Effector memory CD4-positive, alpha-beta T cell (primary cell): ENCODE data around the gene CLEC16A.

Experiments used
- DNase-seq, 3 donors: peaks; one replicate each; pipeline ENCODE4 v3.0.0-alpha.2; 2020
- H3K27ac ChIP-seq: 2 replicates; pipeline ENCODE4 v1.7.0; 2013; ENCODE audit warnings: mild to moderate bottlenecking, low read length, moderate library complexity; ENCODE audit not compliant: insufficient read depth, poor library complexity, severe bottlenecking
- H3K27me3 ChIP-seq: replicated peaks from 2 replicates; pipeline ENCODE4 v1.7.0; 2013; ENCODE audit warnings: mild to moderate bottlenecking, low read length; ENCODE audit not compliant: insufficient read depth, control insufficient read depth, poor library complexity, severe bottlenecking
- H3K36me3 ChIP-seq: 2 replicates; pipeline ENCODE4 v1.7.0; 2013; ENCODE audit warnings: mild to moderate bottlenecking, low read length, moderate library complexity; ENCODE audit not compliant: control insufficient read depth, insufficient read depth
- H3K4me1 ChIP-seq: 2 replicates; pipeline ENCODE4 v1.7.0; 2013; ENCODE audit warnings: low read length, mild to moderate bottlenecking; ENCODE audit not compliant: control insufficient read depth, insufficient read depth, poor library complexity, severe bottlenecking
- H3K4me3 ChIP-seq: 2 replicates; pipeline ENCODE4 v1.7.0; 2013; ENCODE audit warnings: low read length, low read depth, mild to moderate bottlenecking; ENCODE audit not compliant: insufficient read depth, poor library complexity, severe bottlenecking
- H3K9me3 ChIP-seq: 2 replicates; pipeline ENCODE4 v1.7.0; 2013; ENCODE audit warnings: mild to moderate bottlenecking, low read length, moderate library complexity; ENCODE audit not compliant: control insufficient read depth

Gene CLEC16A

DNA sequence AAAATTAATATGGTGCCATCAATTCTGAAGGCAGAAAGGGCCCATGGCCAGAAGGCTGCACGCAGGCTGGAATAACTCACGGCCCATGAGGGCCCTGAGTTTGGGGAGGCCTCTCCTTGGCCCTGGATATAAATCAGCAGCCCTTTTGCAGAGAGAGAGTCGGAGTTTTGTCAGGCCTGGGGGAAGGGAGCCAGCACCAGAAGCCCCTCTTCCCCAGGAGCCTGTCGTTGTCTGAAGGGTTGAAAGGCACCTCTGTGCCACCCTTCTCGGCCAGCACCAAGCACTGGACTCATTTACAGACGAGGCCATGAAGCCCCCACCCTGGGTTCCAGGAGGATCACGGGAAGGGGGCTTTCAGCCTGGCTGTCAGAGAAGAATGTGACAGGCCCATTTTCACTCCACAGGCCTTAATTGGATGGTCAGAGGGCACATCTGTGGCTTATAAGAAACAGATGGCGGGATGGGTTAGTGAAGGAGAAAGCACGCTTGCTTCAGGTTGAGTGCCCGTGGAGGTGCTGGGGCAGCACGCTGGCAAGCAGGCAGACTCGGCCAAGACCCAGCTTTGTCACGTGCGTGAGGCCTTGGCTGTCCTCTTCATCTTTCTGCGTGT, 140.6 kb downstream of the CLEC16A start:
- Histone ChIP-seq H3K4me3 (no peak overlapping the region), H3K4me1 (peaks cover 19% of the 10 kb centered on the region), H3K36me3 (no peaks in the 10 kb centered on the region), H3K27me3 (no peaks in the 10 kb centered on the region), H3K27ac (no peak overlapping the region), H3K9me3 (no peaks in the 10 kb centered on the region)
- no peak for DNase-seq

DNA sequence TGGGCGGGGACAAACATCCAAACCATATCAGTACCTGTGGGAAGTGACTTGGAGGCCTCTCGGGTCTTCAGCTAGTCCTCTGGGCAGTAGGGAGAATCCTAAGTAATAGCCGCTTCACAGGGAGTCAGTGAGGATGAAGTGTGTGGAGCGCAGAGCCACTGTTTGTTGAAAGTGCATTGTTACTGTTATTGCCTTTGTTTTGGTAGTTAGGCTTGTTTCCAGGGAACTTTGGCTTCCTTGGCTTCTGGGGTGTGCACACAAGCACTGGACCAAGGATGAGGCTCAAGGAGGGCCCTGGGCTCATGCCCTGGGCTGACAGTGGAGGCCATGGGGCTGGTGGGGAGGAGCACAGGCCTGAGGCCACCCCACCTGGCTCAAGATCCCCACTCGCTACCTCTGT, 141.6 kb downstream of the CLEC16A start:
- H3K9me3 ChIP-seq = no peaks in the 10 kb centered on the region
- no peak overlapping the region for H3K27ac ChIP-seq
- no peak for DNase-seq
- peaks cover 19% of the 10 kb centered on the region for H3K4me1 ChIP-seq
- no peaks in the 10 kb centered on the region for H3K27me3 ChIP-seq
- no peak overlapping the region for H3K4me3 ChIP-seq
- no peaks in the 10 kb centered on the region for H3K36me3 ChIP-seq

DNA sequence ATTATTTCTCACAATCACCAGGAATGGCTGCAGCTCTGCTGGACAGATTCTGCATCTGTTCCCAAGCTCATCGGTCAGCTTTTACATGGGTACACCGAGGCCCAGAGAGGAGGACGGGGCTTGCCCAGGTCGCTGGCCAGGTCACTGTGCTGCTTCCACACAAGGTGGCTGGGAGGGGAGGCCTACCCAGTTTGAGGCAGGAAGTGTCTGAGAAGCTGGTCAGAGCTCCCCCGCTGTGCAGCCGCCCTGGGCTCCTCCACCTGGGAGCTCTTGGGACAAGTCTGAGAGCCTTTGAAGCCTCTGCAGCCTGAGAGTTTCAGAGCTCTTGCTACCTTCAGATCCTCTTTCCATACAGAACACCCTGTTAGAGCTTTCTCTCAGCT, 143.3 kb downstream of the CLEC16A start:
- no peak overlapping the region for H3K4me3 ChIP-seq
- peaks cover 19% of the 10 kb centered on the region for H3K4me1 ChIP-seq
- DNase-seq = no peak
- H3K9me3 ChIP-seq = no peaks in the 10 kb centered on the region
- no peak overlapping the region for H3K27ac ChIP-seq
- H3K36me3 ChIP-seq = no peaks in the 10 kb centered on the region
- no peaks in the 10 kb centered on the region for H3K27me3 ChIP-seq

DNA sequence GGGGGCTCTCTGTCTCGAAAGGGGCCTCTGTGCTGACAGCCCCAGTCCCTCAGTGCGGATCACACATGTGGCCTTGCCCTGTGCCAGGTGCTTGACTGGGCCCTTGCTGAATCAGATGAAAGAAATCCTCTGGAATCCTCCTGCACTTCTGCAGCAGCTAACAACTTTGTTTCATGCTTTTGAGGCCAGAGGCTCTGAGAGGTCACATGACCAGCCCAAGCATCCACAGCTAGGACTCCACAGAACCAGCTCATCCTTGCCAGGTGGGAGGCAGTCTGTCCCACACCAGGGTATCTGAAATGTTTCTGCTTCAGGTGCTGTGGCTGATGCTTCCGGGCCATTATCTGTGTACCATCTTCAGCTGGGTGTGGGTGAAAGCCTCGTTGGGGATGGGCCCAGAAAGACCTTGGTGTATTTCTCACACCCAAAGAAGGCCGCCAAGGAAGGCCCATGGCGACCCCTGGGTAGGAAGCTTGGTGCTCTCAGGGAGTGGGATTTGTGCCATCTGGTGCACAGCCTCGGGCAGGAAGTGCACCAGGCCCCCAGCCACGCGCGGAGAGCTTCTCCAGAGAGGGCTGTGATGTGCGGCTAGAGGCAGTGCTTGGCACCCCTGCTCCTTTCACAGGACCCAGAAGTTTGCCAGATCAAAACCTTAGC, 143.8 kb downstream of the CLEC16A start:
- DNase-seq = no peak
- no peak overlapping the region for H3K4me3 ChIP-seq
- peaks cover 24% of the 10 kb centered on the region for H3K4me1 ChIP-seq
- H3K9me3 ChIP-seq = no peaks in the 10 kb centered on the region
- H3K36me3 ChIP-seq = no peaks in the 10 kb centered on the region
- H3K27me3 ChIP-seq = no peaks in the 10 kb centered on the region
- no peak overlapping the region for H3K27ac ChIP-seq

DNA sequence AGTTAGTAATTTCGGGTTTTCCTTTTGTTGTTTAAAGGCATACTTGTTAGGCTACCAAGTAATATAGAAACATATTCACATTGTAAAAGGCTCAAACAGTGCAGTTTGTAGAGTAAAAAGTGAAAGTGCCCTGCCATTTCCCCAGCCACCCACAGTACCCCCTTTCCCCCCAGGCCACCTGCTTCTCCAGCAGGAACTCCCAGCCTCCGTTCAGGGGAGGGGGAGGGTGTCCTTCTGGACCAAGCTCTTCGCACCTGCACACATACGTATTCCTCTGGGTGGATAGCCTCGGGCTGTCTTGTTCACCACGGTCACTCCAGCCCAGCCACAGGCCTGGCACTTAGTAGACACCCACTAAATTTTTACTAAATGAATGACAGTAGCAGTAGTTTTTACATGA, 144.5 kb downstream of the CLEC16A start:
- H3K9me3 ChIP-seq = no peaks in the 10 kb centered on the region
- peaks cover 30% of the 10 kb centered on the region for H3K4me1 ChIP-seq
- no peak for DNase-seq
- no peak overlapping the region for H3K4me3 ChIP-seq
- H3K27ac ChIP-seq = no peak overlapping the region
- no peaks in the 10 kb centered on the region for H3K36me3 ChIP-seq
- no peaks in the 10 kb centered on the region for H3K27me3 ChIP-seq

DNA sequence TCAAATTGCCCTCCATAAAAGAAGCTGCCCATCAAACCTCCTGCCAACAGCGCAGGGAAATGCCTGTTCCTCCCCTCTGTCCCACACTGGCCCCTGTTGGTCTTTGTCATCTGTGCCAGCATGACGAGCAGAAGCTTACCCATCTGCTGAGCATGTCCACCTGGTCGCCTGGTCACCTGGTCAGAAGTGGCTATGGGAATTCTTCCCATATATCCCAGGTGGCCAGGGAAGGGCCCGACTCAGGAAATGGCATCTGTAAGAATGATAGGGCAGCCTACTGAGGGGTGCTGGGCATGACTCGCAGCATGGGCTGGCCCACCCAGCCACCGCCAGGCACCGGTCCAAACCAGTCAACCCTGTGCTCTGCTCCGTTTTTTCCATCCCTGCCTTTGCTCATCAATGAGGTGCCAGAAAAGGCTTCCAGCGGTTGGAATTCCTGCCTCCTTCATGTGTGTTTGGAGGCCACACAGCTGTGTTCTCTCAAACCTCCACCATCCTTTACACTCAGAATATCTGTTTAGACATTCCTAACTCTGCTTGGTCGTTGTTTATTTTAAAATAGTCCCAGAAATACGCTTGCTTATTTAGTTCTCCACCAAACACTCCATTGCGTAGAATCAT, 145.2 kb downstream of the CLEC16A start:
- no peak for DNase-seq
- H3K4me1 ChIP-seq = peaks cover 38% of the 10 kb centered on the region
- H3K4me3 ChIP-seq = no peak overlapping the region
- no peaks in the 10 kb centered on the region for H3K27me3 ChIP-seq
- H3K36me3 ChIP-seq = no peaks in the 10 kb centered on the region
- H3K9me3 ChIP-seq = no peaks in the 10 kb centered on the region
- H3K27ac ChIP-seq = no peak overlapping the region

DNA sequence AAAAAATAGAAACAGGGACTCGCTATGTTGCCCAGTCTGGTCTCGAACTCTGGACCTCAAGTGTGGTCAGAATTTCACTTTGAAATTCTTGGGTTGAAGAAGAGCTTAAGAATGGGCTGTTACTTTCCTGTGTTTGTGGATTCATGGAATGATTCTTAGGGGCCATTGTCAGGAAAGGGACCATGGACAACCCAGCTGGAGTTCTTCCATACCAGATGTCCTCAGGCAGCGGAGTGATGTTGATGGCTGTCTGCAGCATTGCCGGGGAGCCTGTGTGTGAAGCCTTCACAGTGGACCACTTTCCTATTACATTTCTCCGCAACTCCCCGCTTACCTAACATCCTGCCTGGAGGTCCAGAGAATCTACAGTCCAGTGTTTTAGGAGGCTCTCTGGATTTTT, 145.9 kb downstream of the CLEC16A start:
- Histone ChIP-seq H3K9me3 (no peaks in the 10 kb centered on the region), H3K4me1 (peaks cover 42% of the 10 kb centered on the region), H3K36me3 (no peaks in the 10 kb centered on the region), H3K27me3 (no peaks in the 10 kb centered on the region), H3K4me3 (no peak overlapping the region), H3K27ac (no peak overlapping the region)
- no peak for DNase-seq

DNA sequence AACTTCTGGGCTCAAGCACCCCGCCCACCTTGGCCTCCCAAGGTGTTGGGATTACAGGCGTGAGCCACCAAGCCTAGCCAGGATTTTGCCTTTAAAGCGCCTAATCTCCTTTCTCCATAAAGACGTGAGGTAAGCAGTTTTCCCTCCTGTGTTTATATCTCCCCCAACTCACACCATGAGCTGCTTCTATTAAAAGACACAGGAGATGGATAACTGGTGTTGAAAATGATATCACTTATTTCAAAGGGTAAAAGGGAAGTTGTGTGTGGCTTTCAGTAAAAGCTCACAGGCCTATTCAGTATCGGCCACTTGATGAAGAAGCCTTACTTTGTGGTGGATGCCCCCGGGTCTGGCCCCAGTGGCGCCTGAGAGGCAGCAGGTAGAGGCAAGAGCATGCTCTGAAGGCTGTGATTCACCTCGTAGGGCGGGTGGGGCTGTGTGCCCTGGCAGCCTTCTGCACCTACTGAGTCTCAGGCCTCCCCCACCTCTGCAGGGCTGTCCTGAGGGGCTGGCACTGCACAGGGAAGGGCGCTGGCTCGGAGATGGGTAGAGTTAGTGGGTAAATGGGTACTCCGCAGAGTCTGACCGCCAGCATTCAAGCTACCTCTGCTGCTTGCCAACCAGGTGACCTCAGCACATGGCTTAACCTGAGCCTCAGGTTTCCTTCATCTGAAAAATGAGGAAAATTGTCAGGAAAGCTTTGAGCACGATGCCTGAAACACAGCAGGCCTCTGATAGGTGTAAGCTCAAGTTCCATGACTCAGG, 146.8 kb downstream of the CLEC16A start:
- no peaks in the 10 kb centered on the region for H3K36me3 ChIP-seq
- no peak for DNase-seq
- peaks cover 42% of the 10 kb centered on the region for H3K4me1 ChIP-seq

DNA sequence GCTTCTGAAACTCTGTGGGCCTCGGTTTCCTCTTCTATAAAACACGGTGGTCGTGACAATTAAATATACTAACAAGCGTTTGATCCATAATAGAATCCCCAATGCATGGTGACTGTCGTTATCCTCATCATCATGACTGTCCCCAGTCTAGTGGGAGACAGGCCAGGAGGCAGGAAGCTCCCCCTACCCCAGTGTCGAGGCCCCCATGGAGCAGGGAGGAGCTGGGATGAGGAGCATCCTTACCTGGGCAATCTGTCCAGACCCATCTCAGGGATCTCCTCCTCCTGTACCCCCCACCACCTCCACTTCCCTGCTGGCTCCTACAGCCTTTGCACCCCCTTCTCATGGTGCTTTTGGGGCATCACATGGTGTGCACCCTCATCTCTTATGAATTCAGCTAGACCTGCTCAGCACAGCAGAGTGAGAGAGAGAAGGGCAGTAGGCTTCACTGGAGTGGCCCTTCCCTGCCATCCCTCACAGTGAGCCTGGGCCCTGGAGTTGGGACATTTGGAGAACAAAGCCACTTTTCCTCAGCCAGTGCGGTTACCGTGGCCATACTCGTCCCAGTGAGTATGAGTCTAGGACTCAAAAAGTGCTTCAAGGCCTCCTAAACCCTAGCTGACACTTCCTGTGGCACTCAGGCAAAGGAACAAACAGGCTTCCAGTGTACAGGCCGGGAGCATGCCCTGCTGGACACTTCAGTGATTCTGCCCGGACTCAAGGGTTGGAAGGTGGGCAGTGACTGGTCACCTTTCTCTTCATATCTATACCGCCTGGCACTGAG, 148.6 kb downstream of the CLEC16A start:
- H3K36me3 ChIP-seq = no peaks in the 10 kb centered on the region
- H3K4me1 ChIP-seq = peaks cover 33% of the 10 kb centered on the region
- no peaks in the 10 kb centered on the region for H3K9me3 ChIP-seq
- H3K27me3 ChIP-seq = no peaks in the 10 kb centered on the region
- no peak for DNase-seq
- H3K4me3 ChIP-seq = no peak overlapping the region
- no peak overlapping the region for H3K27ac ChIP-seq

More for the DNA sequence above, 146.8 kb downstream of the CLEC16A start:
- no peak overlapping the region for H3K4me3 ChIP-seq
- no peak overlapping the region for H3K27ac ChIP-seq
- H3K9me3 ChIP-seq = no peaks in the 10 kb centered on the region
- H3K27me3 ChIP-seq = no peaks in the 10 kb centered on the region
